Measurements from ENCODE around the gene AKR1A1.

DNA sequence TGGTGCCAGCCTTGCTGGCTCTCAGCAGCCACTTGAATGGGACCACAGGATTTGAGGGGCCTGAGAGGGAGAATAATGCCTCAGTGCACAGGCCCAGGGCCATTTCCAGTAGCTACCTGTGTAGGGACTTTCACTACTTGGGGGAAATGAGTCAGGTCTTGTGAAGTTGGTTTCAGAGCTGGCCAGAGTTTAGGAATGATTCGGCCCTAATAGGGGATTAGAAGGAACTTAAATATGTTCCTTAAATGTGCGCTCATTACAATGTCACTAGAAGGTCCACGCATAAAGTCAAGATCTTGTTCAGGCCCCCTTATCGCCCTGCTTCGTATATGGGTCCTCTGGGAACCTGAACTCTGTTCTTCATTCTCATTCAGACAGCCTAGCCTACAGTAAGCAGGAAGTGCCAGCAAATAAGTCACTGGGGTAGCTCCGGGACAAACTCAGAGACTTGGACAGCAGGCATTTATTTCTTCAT, 5.6 kb upstream of the AKR1A1 start:
- TF ChIP-seq POLR2A (IDR thresholded peaks at IDR 0.05; ENCODE audit: low read depth, low read length), result no peak
- TF ChIP-seq GATA2 (IDR thresholded peaks at IDR 0.05; ENCODE audit: insufficient read depth, insufficient read length, low read depth, low read length), result no peak
- TF ChIP-seq, protein P1, sequence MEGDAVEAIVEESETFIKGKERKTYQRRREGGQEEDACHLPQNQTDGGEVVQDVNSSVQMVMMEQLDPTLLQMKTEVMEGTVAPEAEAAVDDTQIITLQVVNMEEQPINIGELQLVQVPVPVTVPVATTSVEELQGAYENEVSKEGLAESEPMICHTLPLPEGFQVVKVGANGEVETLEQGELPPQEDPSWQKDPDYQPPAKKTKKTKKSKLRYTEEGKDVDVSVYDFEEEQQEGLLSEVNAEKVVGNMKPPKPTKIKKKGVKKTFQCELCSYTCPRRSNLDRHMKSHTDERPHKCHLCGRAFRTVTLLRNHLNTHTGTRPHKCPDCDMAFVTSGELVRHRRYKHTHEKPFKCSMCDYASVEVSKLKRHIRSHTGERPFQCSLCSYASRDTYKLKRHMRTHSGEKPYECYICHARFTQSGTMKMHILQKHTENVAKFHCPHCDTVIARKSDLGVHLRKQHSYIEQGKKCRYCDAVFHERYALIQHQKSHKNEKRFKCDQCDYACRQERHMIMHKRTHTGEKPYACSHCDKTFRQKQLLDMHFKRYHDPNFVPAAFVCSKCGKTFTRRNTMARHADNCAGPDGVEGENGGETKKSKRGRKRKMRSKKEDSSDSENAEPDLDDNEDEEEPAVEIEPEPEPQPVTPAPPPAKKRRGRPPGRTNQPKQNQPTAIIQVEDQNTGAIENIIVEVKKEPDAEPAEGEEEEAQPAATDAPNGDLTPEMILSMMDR (IDR thresholded peaks at IDR 0.05; ENCODE audit: extremely low read depth in 1 of 2, insufficient read depth in 1 of 2, low read depth in 1 of 2, low read length in 2 of 2), result no peak
- no peak for TF ChIP-seq POLR2AphosphoS5 (IDR thresholded peaks at IDR 0.05; ENCODE audit: insufficient read depth, low read depth, low read length)
- TF ChIP-seq, protein P2, sequence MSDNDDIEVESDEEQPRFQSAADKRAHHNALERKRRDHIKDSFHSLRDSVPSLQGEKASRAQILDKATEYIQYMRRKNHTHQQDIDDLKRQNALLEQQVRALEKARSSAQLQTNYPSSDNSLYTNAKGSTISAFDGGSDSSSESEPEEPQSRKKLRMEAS (IDR thresholded peaks at IDR 0.05; ENCODE audit: insufficient read depth, insufficient read length), result no peak
- peak; percentile 11 for TF ChIP-seq FOS (IDR thresholded peaks at IDR 0.05; ENCODE audit: borderline replicate concordance, insufficient read depth, low read length)
- TF ChIP-seq EZH2 (IDR thresholded peaks at IDR 0.05; ENCODE audit: borderline replicate concordance, low read depth, low read length, severe bottlenecking), result no peak
- TF ChIP-seq MYC (IDR thresholded peaks at IDR 0.05; ENCODE audit: low read depth, low read length), result no peak

Measured in endothelial cell of umbilical vein (primary cell).